ENCODE results near the gene JHY.

The JHY gene

GRCh38 chr11:122848186-122848585 is 34.4 kb upstream of the JHY start:
- DNase-seq (ENCODE audit: extremely low read depth, low read depth), result no peak
- no peak overlapping the region for H3K4me3 ChIP-seq (replicated peaks; ENCODE audit: low read depth, low read length)
- TF ChIP-seq CTCF (IDR thresholded peaks at IDR 0.05; ENCODE audit: low read depth, low read length, missing control alignments), result no peak

GRCh38 chr11:122850076-122850631 is 32.4 kb upstream of the JHY start:
- TF ChIP-seq CTCF (IDR thresholded peaks at IDR 0.05; ENCODE audit: low read depth, low read length, missing control alignments), result no peak
- H3K4me3 ChIP-seq (replicated peaks; ENCODE audit: low read depth, low read length), result no peak overlapping the region
- DNase-seq (ENCODE audit: extremely low read depth, low read depth), result no peak

GRCh38 chr11:122851366-122851966 is 31.1 kb upstream of the JHY start:
- TF ChIP-seq CTCF (IDR thresholded peaks at IDR 0.05; ENCODE audit: low read depth, low read length, missing control alignments), result no peak
- no peak overlapping the region for H3K4me3 ChIP-seq (replicated peaks; ENCODE audit: low read depth, low read length)
- DNase-seq (ENCODE audit: extremely low read depth, low read depth), result no peak

- no peak overlapping the region for H3K4me3 ChIP-seq (replicated peaks; ENCODE audit: low read depth, low read length)
- TF ChIP-seq CTCF (IDR thresholded peaks at IDR 0.05; ENCODE audit: low read depth, low read length, missing control alignments), result no peak
- DNase-seq (ENCODE audit: extremely low read depth, low read depth), result no peak
Observed at GRCh38 chr11:122852074-122852795, 30.3 kb upstream of the JHY start.

GRCh38 chr11:122852796-122853160 is 29.8 kb upstream of the JHY start:
- DNase-seq (ENCODE audit: extremely low read depth, low read depth), result no peak
- TF ChIP-seq CTCF (IDR thresholded peaks at IDR 0.05; ENCODE audit: low read depth, low read length, missing control alignments), result no peak
- no peak overlapping the region for H3K4me3 ChIP-seq (replicated peaks; ENCODE audit: low read depth, low read length)

DNA sequence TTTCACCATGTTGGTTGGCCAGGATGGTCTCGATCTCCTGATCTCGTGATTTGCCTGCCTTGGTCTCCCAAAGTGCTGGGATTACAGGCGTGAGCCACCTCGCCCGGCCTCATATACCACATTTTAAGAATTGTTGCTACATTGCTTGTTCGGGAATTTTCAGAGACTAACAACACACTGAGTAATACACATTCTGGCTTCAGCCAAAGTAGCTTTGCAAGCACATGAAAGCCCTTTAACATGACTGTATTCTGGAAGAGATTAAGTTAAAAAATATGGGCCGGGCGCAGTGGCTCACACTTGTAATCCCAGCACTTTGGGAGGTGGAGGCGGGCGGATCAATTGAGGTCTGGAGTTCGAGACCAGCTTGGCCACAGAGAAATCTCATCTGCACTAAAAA is 29.3 kb upstream of the JHY start:
- no peak for TF ChIP-seq CTCF (IDR thresholded peaks at IDR 0.05; ENCODE audit: low read depth, low read length, missing control alignments)
- no peak overlapping the region for H3K4me3 ChIP-seq (replicated peaks; ENCODE audit: low read depth, low read length)
- no peak for DNase-seq (ENCODE audit: extremely low read depth, low read depth)

Data from HFF-Myc (cell line).